H1 (cell line): ENCODE data around the gene ERCC1. TPM values are rescaled to one million over a fixed set of nuclear protein-coding genes. Genes with fewer than 3 reads are reported as not detected.
A peak's percentile ranks its signal among the peaks of the same experiment; 100 is the strongest.

Experiments used
- CTCF ChIA-PET: fragments of 300-600 bp; sonication (Branson Sonifier 250); formaldehyde crosslinking; loops from one replicate; lab custom pipeline; 2021; ENCODE audit not compliant: partially characterized antibody; lab: Charles Lee
- POLR2A ChIA-PET: fragments of 300-600 bp; sonication (Branson Sonifier 250); formaldehyde crosslinking; loops from one replicate; lab custom pipeline; 2021; ENCODE audit warnings: inconsistent platforms; ENCODE audit not compliant: partially characterized antibody; lab: Charles Lee
- DNase-seq, 2 experiments: peaks; one replicate each; pipeline versions ENCODE4 v3.0.0 to v3.0.0-alpha.2; 2010 to 2022; ENCODE audit warnings: low spot score in 2 of 2, low read depth in 1 of 2, mixed read lengths in 1 of 2
- FAIRE-seq: peaks from 2 replicates; lab custom pipeline; 2011; peaks lifted over from hg19 to GRCh38; lab: Jason Lieb, UNC
- H2AFZ ChIP-seq: 2 replicates; pipeline ENCODE4 v1.8.1; 2012; ENCODE audit warnings: low read length, inconsistent platforms
- H2AK5ac ChIP-seq: 2 replicates; pipeline ENCODE4 v1.6.1; 2013; ENCODE audit warnings: low read depth, low read length
- H2BK120ac ChIP-seq: replicated peaks from 2 replicates; pipeline ENCODE3; 2013; ENCODE audit warnings: low read depth, low read length, inconsistent platforms
- H2BK12ac ChIP-seq: 2 replicates; pipeline ENCODE4 v1.6.1; 2013; ENCODE audit warnings: low read depth, low read length
- H2BK15ac ChIP-seq: 2 replicates; pipeline ENCODE4 v1.6.1; 2013; ENCODE audit warnings: low read length
- H2BK20ac ChIP-seq: 2 replicates; pipeline ENCODE4 v1.6.1; 2013; ENCODE audit warnings: low read length
- H2BK5ac ChIP-seq: 2 replicates; pipeline ENCODE4 v1.6.1; 2013; ENCODE audit warnings: low read depth, low read length
- H3K14ac ChIP-seq: 2 replicates; pipeline ENCODE4 v1.6.1; 2013; ENCODE audit warnings: inconsistent platforms; ENCODE audit not compliant: insufficient read length
- H3K18ac ChIP-seq: 2 replicates; pipeline ENCODE4 v1.6.1; 2013; ENCODE audit warnings: low read length; ENCODE audit errors: extremely low read depth
- H3K23ac ChIP-seq: 2 replicates; pipeline ENCODE4 v1.6.1; 2013; ENCODE audit warnings: inconsistent platforms; ENCODE audit not compliant: insufficient read length
- H3K23me2 ChIP-seq: 2 replicates; pipeline ENCODE4 v1.6.1; 2013; ENCODE audit warnings: low read depth, low read length
- H3K27ac ChIP-seq: 2 replicates; pipeline ENCODE4 v1.6.1; 2011; ENCODE audit warnings: low read depth, low read length, inconsistent platforms
- H3K27me3 ChIP-seq, 4 experiments: replicated peaks in 1 of 4; 1 replicate in 1 of 4; 2 replicates in 3 of 4; pipeline versions ENCODE4 v1.6.1 to v1.8.1; 2011 to 2013; ENCODE audit warnings: low read length in 3 of 4, mild to moderate bottlenecking in 3 of 4, inconsistent platforms in 2 of 4, mixed read lengths in 2 of 4, moderate library complexity in 1 of 4; ENCODE audit not compliant: control insufficient read depth in 3 of 4, insufficient read depth in 3 of 4; ENCODE audit errors: extremely low read depth in 1 of 4
- H3K36me3 ChIP-seq, 4 experiments: 2 replicates each; pipeline versions ENCODE4 v1.6.1 to v1.8.1; 2011 to 2013; ENCODE audit warnings: mild to moderate bottlenecking in 4 of 4, low read length in 3 of 4, moderate library complexity in 2 of 4, control low read depth in 1 of 4, inconsistent platforms in 1 of 4; ENCODE audit not compliant: insufficient read depth in 4 of 4, control insufficient read depth in 2 of 4
- H3K4ac ChIP-seq: replicated peaks from 2 replicates; pipeline ENCODE3; 2013; ENCODE audit warnings: low read length, low read depth, mixed read lengths, inconsistent platforms; ENCODE audit not compliant: insufficient read length
- H3K4me1 ChIP-seq, 4 experiments: replicated peaks in 1 of 4; 1 replicate in 1 of 4; 2 replicates in 3 of 4; pipeline versions ENCODE4 v1.6.1 to v1.8.1; 2011 to 2013; ENCODE audit warnings: low read length in 3 of 4, inconsistent platforms in 2 of 4, mixed read lengths in 1 of 4; ENCODE audit not compliant: insufficient read depth in 4 of 4, control insufficient read depth in 3 of 4
- H3K4me2 ChIP-seq, 2 experiments: 2 replicates each; pipeline versions ENCODE4 v1.6.1 to v1.8.1; 2011 to 2013; ENCODE audit warnings: low read depth in 2 of 2, low read length in 2 of 2, control low read depth in 1 of 2, inconsistent platforms in 1 of 2, mild to moderate bottlenecking in 1 of 2; ENCODE audit not compliant: insufficient read depth in 1 of 2
- H3K4me3 ChIP-seq, 4 experiments: fragments of 200-600, 300-600 bp in 1 of 4; sonication (generic), shearing (Covaris generic), sonication (Bioruptor Twin) in 1 of 4; 2 replicates each; pipeline versions ENCODE4 v1.5.1 to v1.8.1; 2011 to 2016; ENCODE audit warnings: low read length in 4 of 4, low read depth in 3 of 4, control low read depth in 2 of 4, inconsistent platforms in 2 of 4, mild to moderate bottlenecking in 2 of 4, mixed read lengths in 1 of 4, moderate library complexity in 1 of 4; ENCODE audit not compliant: insufficient read depth in 2 of 4; ENCODE audit errors: extremely low read depth in 1 of 4
- H3K56ac ChIP-seq: replicated peaks from 2 replicates; pipeline ENCODE3; 2013; ENCODE audit warnings: low read depth, mild to moderate bottlenecking, mixed read lengths, low read length, inconsistent platforms; ENCODE audit not compliant: insufficient read length
- H3K79me1 ChIP-seq: 2 replicates; pipeline ENCODE4 v1.6.1; 2013; ENCODE audit warnings: low read depth, low read length, control low read depth
- H3K79me2 ChIP-seq, 2 experiments: 2 replicates each; pipeline versions ENCODE4 v1.6.1 to v1.8.1; 2012 to 2013; ENCODE audit warnings: low read length in 2 of 2, mild to moderate bottlenecking in 2 of 2, inconsistent platforms in 1 of 2; ENCODE audit not compliant: insufficient read depth in 2 of 2, control insufficient read depth in 1 of 2
- H3K9ac ChIP-seq, 4 experiments: replicated peaks in 1 of 4; 1 replicate in 1 of 4; 2 replicates in 3 of 4; pipeline versions ENCODE4 v1.6.1 to v1.8.1; 2011 to 2013; ENCODE audit warnings: low read depth in 3 of 4, low read length in 3 of 4, control low read depth in 2 of 4, mild to moderate bottlenecking in 2 of 4, moderate library complexity in 2 of 4, inconsistent platforms in 1 of 4; ENCODE audit errors: extremely low read depth in 1 of 4
- H3K9me3 ChIP-seq, 2 experiments: 2 replicates each; pipeline versions ENCODE4 v1.6.1 to v1.8.1; 2012 to 2013; ENCODE audit warnings: mild to moderate bottlenecking in 2 of 2, moderate library complexity in 2 of 2, control low read depth in 1 of 2, inconsistent platforms in 1 of 2, low read depth in 1 of 2, low read length in 1 of 2, mixed read lengths in 1 of 2; ENCODE audit not compliant: insufficient read depth in 2 of 2
- H4K20me1 ChIP-seq, 2 experiments: replicated peaks in 1 of 2; 2 replicates each; pipeline versions ENCODE3 to v1.8.1; 2011 to 2013; ENCODE audit warnings: inconsistent platforms in 2 of 2, low read length in 2 of 2, mild to moderate bottlenecking in 1 of 2; ENCODE audit not compliant: insufficient read depth in 2 of 2, control insufficient read depth in 1 of 2
- H4K5ac ChIP-seq: 2 replicates; pipeline ENCODE4 v1.6.1; 2013; ENCODE audit warnings: low read length, low read depth, mixed read lengths, inconsistent platforms; ENCODE audit not compliant: insufficient read length
- H4K8ac ChIP-seq: 2 replicates; pipeline ENCODE4 v1.8.0; 2013; ENCODE audit warnings: mild to moderate bottlenecking, moderate library complexity, low read length, inconsistent platforms; ENCODE audit not compliant: insufficient read depth; ENCODE audit errors: extremely low read depth
- H4K91ac ChIP-seq: replicated peaks from 2 replicates; pipeline ENCODE3; 2013; ENCODE audit warnings: low read length, mixed read lengths, inconsistent platforms; ENCODE audit not compliant: insufficient read length
- ATF3 ChIP-seq: IDR thresholded peaks from 2 replicates; pipeline ENCODE4 v1.6.1; 2011; ENCODE audit warnings: low read depth, mild to moderate bottlenecking, low read length; ENCODE audit not compliant: insufficient read depth
- CBX8 ChIP-seq: fragments of 300-800, 300-1000 bp; sonication (generic); IDR thresholded peaks from 2 replicates; pipeline ENCODE4 v1.7.1; 2016; ENCODE audit warnings: low read depth, low read length, borderline replicate concordance
- CREB1 ChIP-seq: IDR thresholded peaks from 2 replicates; pipeline ENCODE4 v1.6.1; 2012; ENCODE audit warnings: inconsistent platforms
- HDAC6 ChIP-seq: IDR thresholded peaks from one replicate; pipeline ENCODE4 v1.7.1; 2012; ENCODE audit warnings: low read depth, mild to moderate bottlenecking, inconsistent platforms, low read length, moderate library complexity
- JUN ChIP-seq: IDR thresholded peaks from 2 replicates; pipeline ENCODE4 v1.6.1; 2011; ENCODE audit warnings: low read depth, mild to moderate bottlenecking, improper control_type of control experiment, low read length
- PHF8 ChIP-seq: fragments of 200-600 bp; sonication (generic); conservative IDR thresholded peaks from 2 replicates; pipeline ENCODE4 v1.7.1; 2012; ENCODE audit warnings: low read depth, mild to moderate bottlenecking, inconsistent platforms, low read length, moderate library complexity
- POLR2AphosphoS5 ChIP-seq: IDR thresholded peaks from 2 replicates; pipeline ENCODE4 v1.6.1; 2011; ENCODE audit warnings: low read depth, low read length
- POU5F1 ChIP-seq: IDR thresholded peaks from 2 replicates; pipeline ENCODE4 v1.6.1; 2011; ENCODE audit warnings: low read depth, mild to moderate bottlenecking, low read length, moderate library complexity
- SAP30 ChIP-seq: fragments of 300-600 bp; sonication (generic); IDR thresholded peaks from 2 replicates; pipeline ENCODE4 v1.7.1; 2012; ENCODE audit warnings: low read length, moderate library complexity, mild to moderate bottlenecking, inconsistent platforms; ENCODE audit not compliant: insufficient read depth, insufficient replicate concordance
- WGBS, 2 experiments: shearing (Covaris generic) in 1 of 2; methylation state at CpG; one replicate each; pipeline versions ENCODE4 v1.1.6 to v1.1.7; 2013 to 2015; ENCODE audit warnings: low lambda C conversion rate in 2 of 2, mixed read lengths in 2 of 2, inconsistent platforms in 1 of 2, low coverage in 1 of 2, missing lambda C conversion rate in 1 of 2; ENCODE audit not compliant: insufficient replicate concordance in 2 of 2, insufficient coverage in 1 of 2, insufficient read length in 1 of 2; ENCODE audit errors: extremely low coverage in 1 of 2, missing lambda C conversion rate in 1 of 2; 5-methylcytosine and 5-hydroxymethylcytosine counted together
- polyA plus RNA-seq, 7 experiments: library from polyadenylated mRNA; depleted of rRNA in 3 of 7; stranded (reverse) in 5 of 7; unstranded in 2 of 7; fragments of >200 nt in 5 of 7; fragments of 200-250 nt in 2 of 7; gene quantifications; 1 replicate in 5 of 7; 2 replicates in 1 of 7; 4 replicates in 1 of 7; pipeline versions ENCODE4 v1.2.1 to v1.2.3, GENCODE V29; 2011 to 2013; ENCODE audit warnings: missing spikeins in 2 of 7, mixed read lengths in 2 of 7
- total RNA-seq: library from RNA; stranded (reverse); fragmentation: NEBNext Ultra II Directional; extraction: Animal tissue kit (Norgen Biotek cat#: 25700); gene quantifications from 2 replicates; pipeline ENCODE4 v1.2.1, GENCODE V29; 2021

ERCC1 gene
- total and polyA plus RNA-seq, 2 of the 8 experiments (the other 6 are each of a cell fraction or from before 2014, with no cell fraction given) = 44.7 to 94.2 TPM

GRCh38 chr19:45403272-45403671, 20.4 kb downstream of the ERCC1 start:
- H4K20me1 ChIP-seq = peaks cover 0 to 2% of the 10 kb centered on the region in 2 experiments
- peaks cover 3 to 21% (median 11%) of the 10 kb centered on the region in 4 experiments; a peak in 5 of 7 replicates for H3K4me1 ChIP-seq
- H3K79me1 ChIP-seq = peaks cover 9% of the 10 kb centered on the region; the same call in 1 of the 2 replicates
- no peak overlapping the region for H2BK12ac ChIP-seq
- FAIRE-seq = no peak
- H2BK20ac ChIP-seq = no peak overlapping the region
- H3K9ac ChIP-seq = no peak overlapping the region
- H3K27ac ChIP-seq = no peak overlapping the region
- WGBS, 2 experiments = 89% methylated on average over 4 of the region's 4 CpGs; no CpG with 5 or more reads in 1 of the 2 experiments
- H2BK120ac ChIP-seq = no peak overlapping the region
- no peak for DNase-seq
- H2AFZ ChIP-seq = no peak overlapping the region
- no peak overlapping the region for H3K56ac ChIP-seq
- H2AK5ac ChIP-seq = no peak overlapping the region
- peak overlapping the region; percentile 25 to 92; a peak in 3 of 4 replicates for H3K4me2 ChIP-seq
- no peak overlapping the region for H3K4ac ChIP-seq
- no peak overlapping the region for H3K18ac ChIP-seq
- peak overlapping the region in 2 of 4 experiments; percentile 1 to 91; a peak in 3 of 8 replicates for H3K4me3 ChIP-seq
- H4K91ac ChIP-seq = no peak overlapping the region
- H2BK5ac ChIP-seq = no peak overlapping the region
- H3K23me2 ChIP-seq = peaks cover 19% of the 10 kb centered on the region
- no peak overlapping the region for H3K14ac ChIP-seq
- ChIA-PET CTCF (interaction anchor here (0.6 to 6.6 kb wide), 25 partner anchors 9 to 377 kb away, joined by 3 to 57 read pairs (median 7); partner anchors contain the start of genes ERCC2 and SNRPD2), POLR2A (interaction anchor here (1.7 to 3.5 kb wide), 5 partner anchors 11 to 75 kb away, joined by 4 to 12 read pairs (median 6); partner anchors contain the start of gene ERCC1)
- H4K5ac ChIP-seq = no peak overlapping the region
- H4K8ac ChIP-seq = no peak overlapping the region
- TF ChIP-seq POLR2AphosphoS5 (no peak), CBX8 (no peak), CREB1 (no peak), POU5F1 (no peak), SAP30 (no peak), PHF8 (no peak), JUN (no peak), ATF3 (no peak), HDAC6 (no peak)
- H3K36me3 ChIP-seq = no peaks in the 10 kb centered on the region
- H2BK15ac ChIP-seq = peak overlapping the region; percentile 29; the same call in 1 of the 2 replicates
- peaks cover 0 to 6% (median 3%) of the 10 kb centered on the region in 4 experiments; a peak in 2 of 7 replicates for H3K27me3 ChIP-seq
- no peaks in the 10 kb centered on the region for H3K9me3 ChIP-seq
- H3K79me2 ChIP-seq = peaks cover 0 to 8% of the 10 kb centered on the region in 2 experiments; a peak in 1 of 4 replicates
- no peak overlapping the region for H3K23ac ChIP-seq
